NT2/D1 (cell line): ENCODE data around the gene STARD3.
"Not testable (repeated sequence)": the region's sequence is repeated elsewhere in the genome, so short reads cannot be mapped to it uniquely, and the experiment has no call there.

Experiments
- DNase-seq: peaks from one replicate; pipeline ENCODE4 v3.0.0-alpha.2; 2011; ENCODE audit warnings: low read depth, low spot score
- H3K27me3 ChIP-seq: 2 replicates; pipeline ENCODE4 v1.6.0; 2011; ENCODE audit warnings: mild to moderate bottlenecking; ENCODE audit not compliant: insufficient read length, insufficient read depth
- H3K36me3 ChIP-seq: 2 replicates; pipeline ENCODE4 v1.6.1; 2011; ENCODE audit warnings: mild to moderate bottlenecking, low read length, mixed read lengths; ENCODE audit not compliant: insufficient read depth, insufficient read length
- H3K4me1 ChIP-seq: 2 replicates; pipeline ENCODE4 v1.5.1; 2011; ENCODE audit not compliant: insufficient read depth, insufficient read length
- H3K4me3 ChIP-seq: 2 replicates; pipeline ENCODE4 v1.5.1; 2011; ENCODE audit warnings: low read depth; ENCODE audit not compliant: insufficient read length
- H3K9ac ChIP-seq: 2 replicates; pipeline ENCODE4 v1.6.0; 2011; ENCODE audit warnings: low read depth; ENCODE audit not compliant: insufficient read length
- H3K9me3 ChIP-seq: 2 replicates; pipeline ENCODE4 v1.5.1; 2011; ENCODE audit warnings: mild to moderate bottlenecking, low read length; ENCODE audit not compliant: insufficient read depth
- SUZ12 ChIP-seq: IDR thresholded peaks from 2 replicates; pipeline ENCODE4 v1.6.1; 2011; ENCODE audit not compliant: insufficient read length, insufficient read depth; ENCODE audit errors: extremely low read depth
- YY1 ChIP-seq: IDR thresholded peaks from 2 replicates; pipeline ENCODE4 v1.6.1; 2011; ENCODE audit not compliant: insufficient read length, insufficient read depth
- ZNF274 ChIP-seq: IDR thresholded peaks from 2 replicates; pipeline ENCODE4 v1.6.1; 2011; ENCODE audit warnings: mild to moderate bottlenecking, low read depth, low read length

STARD3 gene

DNA sequence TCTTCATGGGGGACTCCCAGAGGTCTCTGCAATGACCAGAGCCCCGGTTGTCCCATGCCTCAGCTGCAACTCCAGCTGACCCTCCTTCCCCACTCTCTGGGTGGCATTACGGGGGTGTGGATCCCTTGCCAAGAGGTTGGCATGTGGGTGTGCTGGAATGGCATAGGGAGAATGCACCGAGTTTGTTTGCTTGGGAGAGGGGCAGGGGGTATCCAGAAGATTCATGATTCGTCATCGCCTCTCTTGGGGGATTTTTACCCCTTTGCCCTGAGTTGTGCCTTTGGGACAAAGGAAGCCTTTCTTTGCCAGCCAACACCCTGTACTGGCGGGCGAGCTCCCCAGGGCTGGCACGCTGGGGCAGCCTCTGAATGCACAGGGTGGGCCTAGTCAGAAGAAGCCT is 69.4 kb downstream of the STARD3 start:
- peaks cover 66% of the 10 kb centered on the region for H3K36me3 ChIP-seq
- TF ChIP-seq ZNF274, result no peak
- TF ChIP-seq SUZ12, result no peak
- TF ChIP-seq YY1, result no peak
- H3K9me3 ChIP-seq, result no peaks in the 10 kb centered on the region
- peaks cover 28% of the 10 kb centered on the region for H3K4me1 ChIP-seq
- DNase-seq, result no peak
- no peak overlapping the region for H3K4me3 ChIP-seq
- H3K9ac ChIP-seq, result no peak overlapping the region
- H3K27me3 ChIP-seq, result no peaks in the 10 kb centered on the region

- Histone ChIP-seq H3K4me3 (no peak overlapping the region), H3K4me1 (peaks cover 24% of the 10 kb centered on the region), H3K9ac (no peak overlapping the region), H3K9me3 (no peaks in the 10 kb centered on the region), H3K36me3 (peaks cover 69% of the 10 kb centered on the region), H3K27me3 (no peaks in the 10 kb centered on the region)
- no peak for DNase-seq
- no peak for TF ChIP-seq ZNF274
- no peak for TF ChIP-seq SUZ12
- TF ChIP-seq YY1, result no peak
Observed at GRCh38 chr17:39706921-39707337, 70.0 kb downstream of the STARD3 start.

DNA sequence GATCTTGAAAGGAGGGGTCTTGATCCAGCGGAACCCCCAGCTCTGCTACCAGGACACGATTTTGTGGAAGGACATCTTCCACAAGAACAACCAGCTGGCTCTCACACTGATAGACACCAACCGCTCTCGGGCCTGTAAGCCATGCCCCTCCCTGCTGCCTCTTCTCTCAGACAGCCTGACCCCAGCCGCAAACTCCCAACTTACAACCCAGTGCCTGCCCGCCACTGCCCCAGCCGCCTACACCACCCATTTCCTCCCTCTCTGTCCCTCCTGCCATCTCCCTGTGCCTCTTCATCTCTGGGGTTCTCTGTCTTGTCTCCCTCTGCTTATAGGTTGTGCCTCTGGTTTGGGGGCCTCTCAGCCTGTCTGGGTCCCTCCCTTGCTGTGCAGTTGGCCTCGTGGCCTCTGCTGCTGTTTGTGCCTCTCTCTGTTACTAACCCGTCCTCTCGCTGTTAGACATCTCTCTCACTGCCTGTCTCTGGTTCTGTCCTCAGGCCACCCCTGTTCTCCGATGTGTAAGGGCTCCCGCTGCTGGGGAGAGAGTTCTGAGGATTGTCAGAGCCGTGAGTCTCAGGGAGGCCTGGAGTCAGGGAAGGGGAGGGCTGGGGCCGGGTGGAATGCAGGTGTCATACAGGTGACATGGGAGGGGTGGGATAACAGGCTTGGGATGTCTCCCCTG is 72.5 kb downstream of the STARD3 start:
- Histone ChIP-seq H3K36me3 (peaks cover 73% of the 10 kb centered on the region), H3K27me3 (no peaks in the 10 kb centered on the region), H3K4me1 (peaks cover 18% of the 10 kb centered on the region), H3K9me3 (no peaks in the 10 kb centered on the region), H3K9ac (no peak overlapping the region), H3K4me3 (no peak overlapping the region)
- no peak for DNase-seq
- TF ChIP-seq ZNF274, result no peak
- TF ChIP-seq SUZ12, result no peak
- no peak for TF ChIP-seq YY1

DNA sequence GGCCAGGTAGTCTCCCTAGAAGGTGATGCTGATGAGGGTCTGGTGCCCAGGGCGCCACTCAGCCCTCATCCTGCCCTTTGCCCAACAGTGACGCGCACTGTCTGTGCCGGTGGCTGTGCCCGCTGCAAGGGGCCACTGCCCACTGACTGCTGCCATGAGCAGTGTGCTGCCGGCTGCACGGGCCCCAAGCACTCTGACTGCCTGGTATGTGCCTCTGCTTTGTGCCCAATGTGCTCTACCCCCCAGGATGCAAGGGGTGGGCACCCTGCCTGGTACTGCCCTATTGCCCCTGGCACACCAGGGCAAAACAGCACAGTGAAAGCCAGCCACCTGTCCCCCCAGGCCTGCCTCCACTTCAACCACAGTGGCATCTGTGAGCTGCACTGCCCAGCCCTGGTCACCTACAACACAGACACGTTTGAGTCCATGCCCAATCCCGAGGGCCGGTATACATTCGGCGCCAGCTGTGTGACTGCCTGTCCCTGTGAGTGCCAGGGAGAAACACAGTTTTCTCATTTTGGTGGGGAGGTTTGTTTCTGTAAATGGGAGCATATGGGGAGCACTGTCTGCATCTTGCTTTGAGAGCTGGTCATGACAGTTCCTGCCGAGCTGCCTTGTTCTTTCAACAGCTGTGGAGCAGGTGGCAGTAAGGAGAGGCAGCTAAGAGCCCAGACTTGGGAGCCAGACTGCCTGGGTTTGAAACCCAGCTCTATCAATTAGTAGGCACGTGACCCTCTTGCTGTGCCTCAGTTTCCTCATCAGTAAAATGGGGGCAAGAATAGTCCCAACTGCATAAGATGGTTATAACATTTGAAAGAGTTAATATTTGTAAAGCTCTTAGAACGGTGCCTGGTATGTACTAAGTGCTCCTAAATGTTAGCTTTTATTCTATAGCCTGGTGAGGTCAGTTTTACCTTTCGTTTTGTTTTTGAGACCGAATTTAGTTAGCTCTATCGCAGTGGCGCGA is 73.3 kb downstream of the STARD3 start:
- no peaks in the 10 kb centered on the region for H3K9me3 ChIP-seq
- peaks cover 78% of the 10 kb centered on the region for H3K36me3 ChIP-seq
- no peaks in the 10 kb centered on the region for H3K27me3 ChIP-seq
- DNase-seq, result no peak
- peaks cover 10% of the 10 kb centered on the region for H3K4me1 ChIP-seq
- no peak overlapping the region for H3K9ac ChIP-seq
- no peak overlapping the region for H3K4me3 ChIP-seq
- TF ChIP-seq ZNF274 (no peak), SUZ12 (no peak), YY1 (no peak)

DNA sequence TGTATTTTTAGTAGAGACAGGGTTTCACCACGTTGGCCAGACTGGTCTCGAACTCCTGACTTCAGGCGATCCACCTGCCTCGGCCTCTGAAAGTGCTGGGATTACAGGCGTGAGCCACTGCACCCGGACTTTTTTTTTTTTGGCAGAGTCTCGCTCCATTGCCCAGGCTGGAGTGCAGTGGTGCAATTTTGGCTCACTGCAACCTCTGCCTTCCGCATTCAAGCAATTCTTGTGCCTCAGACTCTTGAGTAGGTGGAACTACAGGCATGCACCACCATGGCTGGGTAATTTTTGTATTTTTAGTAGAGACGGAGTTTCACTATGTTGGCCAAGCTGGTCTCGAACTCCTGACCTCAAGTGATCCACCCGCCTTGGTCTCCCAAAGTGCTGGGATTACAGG is 74.1 kb downstream of the STARD3 start:
- not testable (repeated sequence) for H3K4me1 ChIP-seq, H3K4me3 ChIP-seq, H3K9me3 ChIP-seq, DNase-seq, H3K27me3 ChIP-seq, H3K9ac ChIP-seq
- peaks cover 82% of the 10 kb centered on the region for H3K36me3 ChIP-seq

DNA sequence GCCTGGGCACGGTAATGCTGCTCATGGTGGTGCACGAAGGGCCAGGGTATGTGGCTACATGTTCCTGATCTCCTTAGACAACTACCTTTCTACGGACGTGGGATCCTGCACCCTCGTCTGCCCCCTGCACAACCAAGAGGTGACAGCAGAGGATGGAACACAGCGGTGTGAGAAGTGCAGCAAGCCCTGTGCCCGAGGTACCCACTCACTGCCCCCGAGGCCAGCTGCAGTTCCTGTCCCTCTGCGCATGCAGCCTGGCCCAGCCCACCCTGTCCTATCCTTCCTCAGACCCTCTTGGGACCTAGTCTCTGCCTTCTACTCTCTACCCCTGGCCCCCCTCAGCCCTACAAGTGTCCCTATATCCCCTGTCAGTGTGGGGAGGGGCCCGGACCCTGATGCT is 74.9 kb downstream of the STARD3 start:
- Histone ChIP-seq H3K27me3 (no peaks in the 10 kb centered on the region), H3K9ac (no peak overlapping the region), H3K4me1 (peaks cover 6% of the 10 kb centered on the region), H3K36me3 (peaks cover 83% of the 10 kb centered on the region), H3K4me3 (no peak overlapping the region), H3K9me3 (no peaks in the 10 kb centered on the region)
- no peak for TF ChIP-seq ZNF274
- DNase-seq, result no peak
